Nephron progenitor cell (in vitro differentiated cells): ENCODE measurements around the gene SHROOM2.
"Not testable (repeated sequence)": the region's sequence is repeated elsewhere in the genome, so short reads cannot be mapped to it uniquely, and the experiment has no call there.

Source experiments
- DNase-seq: peaks from one replicate; pipeline ENCODE4 v3.0.0; 2021
- H3K27ac Mint-ChIP-seq: 2 replicates; pipeline ENCODE4 v1.8.0; 2021; ENCODE audit warnings: mild to moderate bottlenecking, moderate library complexity, mixed read lengths
- H3K27me3 Mint-ChIP-seq: 2 replicates; pipeline ENCODE4 v1.8.0; 2021; ENCODE audit warnings: mild to moderate bottlenecking, low read depth, mixed read lengths; ENCODE audit not compliant: poor library complexity
- H3K36me3 Mint-ChIP-seq: 2 replicates; pipeline ENCODE4 v1.8.0; 2021; ENCODE audit warnings: low read depth, mixed read lengths
- H3K4me1 Mint-ChIP-seq: 2 replicates; pipeline ENCODE4 v1.8.0; 2021; ENCODE audit warnings: mixed read lengths
- H3K4me3 Mint-ChIP-seq: 2 replicates; pipeline ENCODE4 v1.8.0; 2021; ENCODE audit warnings: mild to moderate bottlenecking, moderate library complexity, mixed read lengths
- H3K9me3 Mint-ChIP-seq: 2 replicates; pipeline ENCODE4 v1.8.0; 2021; ENCODE audit warnings: mild to moderate bottlenecking, moderate library complexity, mixed read lengths
- TF ChIP-seq, protein P1 (sequence below): fragments of 200-600 bp; sonication (generic); IDR thresholded peaks from 2 replicates; pipeline ENCODE4 v1.5.0; 2021; ENCODE audit warnings: antibody characterized with exemption

SHROOM2 gene

DNA sequence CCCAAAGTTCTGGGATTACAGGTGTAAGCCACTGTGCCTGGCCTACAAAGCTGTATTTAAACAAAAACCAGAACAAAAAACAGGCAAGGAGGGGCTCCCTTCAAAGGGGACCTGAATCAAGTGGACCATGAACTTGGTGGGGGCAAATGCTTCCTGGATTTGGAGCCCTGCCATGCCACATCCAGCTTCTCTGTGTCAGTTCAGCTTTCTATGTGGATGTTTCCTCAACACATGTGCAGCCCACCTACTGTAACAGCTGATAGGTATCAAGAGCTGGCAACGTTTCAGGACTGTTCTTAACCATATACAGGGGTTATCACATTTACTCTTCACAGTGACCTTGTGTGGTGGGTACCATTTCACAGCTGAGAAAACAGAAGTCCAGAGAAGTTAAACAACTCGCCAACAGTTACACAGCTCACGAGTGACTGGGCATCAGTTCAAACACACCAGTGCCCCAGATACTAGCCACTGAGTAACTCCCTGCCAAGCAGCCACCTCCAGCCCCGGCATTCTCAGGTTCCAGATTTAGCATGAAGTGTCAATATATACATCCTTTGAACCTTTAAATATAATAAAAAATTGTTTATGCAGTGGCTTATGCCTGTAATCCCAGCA, 28.1 kb upstream of the SHROOM2 start:
- Mint-ChIP-seq H3K9me3 (peaks cover 53% of the 10 kb centered on the region), H3K27me3 (no peaks in the 10 kb centered on the region), H3K4me1 (no peaks in the 10 kb centered on the region), H3K4me3 (no peak overlapping the region), H3K27ac (no peak overlapping the region), H3K36me3 (peaks cover 11% of the 10 kb centered on the region)
- TF ChIP-seq, protein P1, sequence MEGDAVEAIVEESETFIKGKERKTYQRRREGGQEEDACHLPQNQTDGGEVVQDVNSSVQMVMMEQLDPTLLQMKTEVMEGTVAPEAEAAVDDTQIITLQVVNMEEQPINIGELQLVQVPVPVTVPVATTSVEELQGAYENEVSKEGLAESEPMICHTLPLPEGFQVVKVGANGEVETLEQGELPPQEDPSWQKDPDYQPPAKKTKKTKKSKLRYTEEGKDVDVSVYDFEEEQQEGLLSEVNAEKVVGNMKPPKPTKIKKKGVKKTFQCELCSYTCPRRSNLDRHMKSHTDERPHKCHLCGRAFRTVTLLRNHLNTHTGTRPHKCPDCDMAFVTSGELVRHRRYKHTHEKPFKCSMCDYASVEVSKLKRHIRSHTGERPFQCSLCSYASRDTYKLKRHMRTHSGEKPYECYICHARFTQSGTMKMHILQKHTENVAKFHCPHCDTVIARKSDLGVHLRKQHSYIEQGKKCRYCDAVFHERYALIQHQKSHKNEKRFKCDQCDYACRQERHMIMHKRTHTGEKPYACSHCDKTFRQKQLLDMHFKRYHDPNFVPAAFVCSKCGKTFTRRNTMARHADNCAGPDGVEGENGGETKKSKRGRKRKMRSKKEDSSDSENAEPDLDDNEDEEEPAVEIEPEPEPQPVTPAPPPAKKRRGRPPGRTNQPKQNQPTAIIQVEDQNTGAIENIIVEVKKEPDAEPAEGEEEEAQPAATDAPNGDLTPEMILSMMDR: no peak
- no peak for DNase-seq

DNA sequence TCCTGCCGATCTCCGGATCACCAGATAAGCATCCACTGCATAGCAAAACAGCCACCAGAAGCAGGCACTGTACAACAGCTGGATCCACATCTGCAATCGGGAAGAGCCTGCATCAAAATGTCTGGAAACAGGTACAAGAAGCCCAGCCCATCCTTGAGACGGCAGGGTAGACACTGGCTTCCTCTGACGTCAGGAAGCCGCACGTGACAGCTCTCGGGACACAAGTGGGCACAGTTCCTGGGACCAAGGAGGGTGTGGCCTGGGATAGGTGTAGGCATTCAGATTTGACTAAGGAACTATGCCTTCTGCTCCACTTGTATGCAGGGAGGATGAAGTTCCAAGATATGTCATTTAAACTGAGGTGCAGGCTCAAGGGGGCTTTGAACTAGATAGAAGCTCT, 26.9 kb upstream of the SHROOM2 start:
- H3K4me3 Mint-ChIP-seq: no peak overlapping the region
- DNase-seq: no peak
- H3K4me1 Mint-ChIP-seq: no peaks in the 10 kb centered on the region
- H3K36me3 Mint-ChIP-seq: peaks cover 15% of the 10 kb centered on the region
- H3K27me3 Mint-ChIP-seq: peaks cover 4% of the 10 kb centered on the region
- TF ChIP-seq, protein P1: no peak
- H3K9me3 Mint-ChIP-seq: peaks cover 55% of the 10 kb centered on the region
- no peak overlapping the region for H3K27ac Mint-ChIP-seq

DNA sequence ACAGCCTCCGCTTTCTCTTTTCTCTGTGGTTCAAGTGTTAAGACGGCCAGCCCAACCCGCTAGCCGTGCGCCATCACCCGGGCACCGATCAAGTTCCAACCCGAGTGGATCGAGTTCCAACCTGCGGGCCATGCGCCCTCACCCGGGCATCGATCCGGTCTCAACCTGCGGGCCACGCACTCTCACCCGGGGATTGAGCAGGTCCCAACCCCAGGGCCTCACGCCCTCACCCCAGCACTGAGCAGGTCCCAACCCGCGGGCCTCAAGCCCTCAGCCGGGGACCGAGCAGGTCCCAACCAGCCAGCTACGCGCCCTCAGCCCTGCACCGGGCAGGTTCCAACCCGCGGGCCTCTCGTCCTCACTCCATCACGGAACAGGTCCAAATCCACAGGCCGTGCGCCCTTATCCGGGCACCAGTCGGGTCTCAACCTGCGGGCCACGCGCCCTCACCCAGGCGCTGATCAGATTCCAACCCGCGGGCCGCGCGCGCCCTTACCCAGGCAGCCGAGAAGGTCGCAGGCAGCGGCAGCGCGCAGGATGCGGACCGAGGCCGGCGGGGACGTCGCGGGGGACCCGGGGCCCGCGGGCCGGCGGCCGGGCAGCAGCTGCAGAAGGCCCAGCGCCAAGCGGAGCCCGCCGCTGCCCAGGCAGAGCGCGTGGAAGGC, 21.0 kb upstream of the SHROOM2 start:
- Mint-ChIP-seq H3K27ac (no peak overlapping the region), H3K4me1 (peaks cover 16% of the 10 kb centered on the region), H3K9me3 (peaks cover 47% of the 10 kb centered on the region), H3K4me3 (peak overlapping the region; percentile 56), H3K27me3 (peaks cover 11% of the 10 kb centered on the region), H3K36me3 (peaks cover 4% of the 10 kb centered on the region)
- TF ChIP-seq, protein P1: no peak
- peak; percentile 47 for DNase-seq

DNA sequence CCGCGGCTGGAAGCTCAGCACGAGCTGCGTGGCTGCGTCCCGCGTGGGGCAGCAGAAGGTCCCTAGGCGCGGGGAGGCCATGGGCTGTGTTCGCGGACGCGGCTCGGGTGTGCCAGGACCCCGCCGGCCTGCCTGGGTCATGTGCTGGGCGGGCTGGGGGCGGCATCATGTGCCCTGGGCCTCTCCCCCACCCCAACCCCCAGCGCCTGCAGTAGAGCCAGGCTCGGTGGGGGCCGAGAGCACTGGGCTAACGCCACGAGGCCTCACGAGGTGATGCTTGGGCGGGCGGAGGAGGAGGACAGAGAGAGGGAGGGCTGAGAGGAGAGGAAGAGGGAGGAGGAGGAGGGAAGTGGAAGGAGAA, 20.5 kb upstream of the SHROOM2 start, which contains the start of gene GPR143:
GPR143 (minus strand) TSS at position 111 of the 361 bp plus-strand sequence; CDS start at position 81, 30 bp downstream.
- Mint-ChIP-seq H3K9me3 (peaks cover 48% of the 10 kb centered on the region), H3K27me3 (peaks cover 11% of the 10 kb centered on the region), H3K36me3 (peaks cover 4% of the 10 kb centered on the region), H3K4me1 (peaks cover 16% of the 10 kb centered on the region), H3K4me3 (peak within 1 kb of the TSS; percentile 56), H3K27ac (no peak within 1 kb of the TSS)
- TF ChIP-seq, protein P1: no peak
- peak; percentile 23 for DNase-seq

DNA sequence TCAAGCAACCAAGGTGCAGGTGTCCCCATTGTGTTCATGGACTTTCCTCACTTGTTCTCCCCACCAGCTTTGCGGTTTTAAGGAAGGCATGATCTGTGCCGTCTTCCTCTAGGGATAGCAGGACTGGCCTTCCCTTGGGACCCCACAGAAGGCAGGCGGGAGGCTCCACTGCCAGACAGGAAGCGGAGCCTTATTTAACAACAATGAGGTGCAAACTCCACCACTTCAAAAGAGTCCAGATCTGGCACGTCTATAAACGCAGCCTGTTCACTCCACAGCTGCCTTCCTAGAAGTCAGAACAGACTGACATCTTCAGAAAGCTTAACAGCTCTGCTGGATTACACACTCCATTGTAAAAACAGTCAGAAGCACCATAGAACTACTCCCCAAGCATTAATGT, 18.9 kb upstream of the SHROOM2 start:
- Mint-ChIP-seq H3K4me1 (peaks cover 16% of the 10 kb centered on the region), H3K27ac (no peak overlapping the region), H3K4me3 (no peak overlapping the region), H3K27me3 (peaks cover 11% of the 10 kb centered on the region), H3K36me3 (peaks cover 4% of the 10 kb centered on the region), H3K9me3 (peaks cover 46% of the 10 kb centered on the region)
- TF ChIP-seq, protein P1: no peak
- no peak for DNase-seq

DNA sequence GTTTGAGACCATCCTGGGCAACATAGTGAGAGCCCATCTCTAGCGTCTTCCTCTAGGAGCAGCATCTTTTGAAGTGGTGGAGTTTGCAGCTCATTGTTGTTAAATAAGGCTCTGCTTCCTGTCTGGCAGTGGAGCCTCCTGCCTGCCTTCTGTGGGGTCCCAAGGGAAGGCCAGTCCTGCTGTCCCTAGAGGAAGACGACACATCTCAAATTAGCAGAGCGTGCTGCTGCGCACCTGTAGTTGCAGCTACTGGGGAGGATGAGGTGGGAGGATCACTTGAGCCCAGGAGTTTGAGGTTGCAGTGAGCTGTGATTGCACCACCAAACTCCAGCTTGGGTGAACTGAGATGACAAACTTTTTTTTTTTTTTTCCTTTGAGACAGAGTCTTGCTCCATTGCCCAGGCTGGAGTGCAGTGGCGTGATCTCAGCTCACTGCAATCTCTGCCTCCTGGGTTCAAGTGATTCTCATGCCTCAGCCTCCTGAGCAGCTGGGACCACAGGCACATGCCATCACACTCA, 17.8 kb upstream of the SHROOM2 start:
- not testable (repeated sequence) for H3K4me3 Mint-ChIP-seq, DNase-seq, H3K27ac Mint-ChIP-seq, H3K36me3 Mint-ChIP-seq, H3K27me3 Mint-ChIP-seq
- Mint-ChIP-seq H3K9me3 (peaks cover 41% of the 10 kb centered on the region), H3K4me1 (peaks cover 16% of the 10 kb centered on the region)
